ENCODE results near the gene PCDH15. TPM values are rescaled to one million over a fixed set of nuclear protein-coding genes. Genes with fewer than 3 reads are reported as not detected.

PCDH15 gene
- polyA plus RNA-seq (ENCODE audit: low read depth in 6 of 6), result not detected

DNA sequence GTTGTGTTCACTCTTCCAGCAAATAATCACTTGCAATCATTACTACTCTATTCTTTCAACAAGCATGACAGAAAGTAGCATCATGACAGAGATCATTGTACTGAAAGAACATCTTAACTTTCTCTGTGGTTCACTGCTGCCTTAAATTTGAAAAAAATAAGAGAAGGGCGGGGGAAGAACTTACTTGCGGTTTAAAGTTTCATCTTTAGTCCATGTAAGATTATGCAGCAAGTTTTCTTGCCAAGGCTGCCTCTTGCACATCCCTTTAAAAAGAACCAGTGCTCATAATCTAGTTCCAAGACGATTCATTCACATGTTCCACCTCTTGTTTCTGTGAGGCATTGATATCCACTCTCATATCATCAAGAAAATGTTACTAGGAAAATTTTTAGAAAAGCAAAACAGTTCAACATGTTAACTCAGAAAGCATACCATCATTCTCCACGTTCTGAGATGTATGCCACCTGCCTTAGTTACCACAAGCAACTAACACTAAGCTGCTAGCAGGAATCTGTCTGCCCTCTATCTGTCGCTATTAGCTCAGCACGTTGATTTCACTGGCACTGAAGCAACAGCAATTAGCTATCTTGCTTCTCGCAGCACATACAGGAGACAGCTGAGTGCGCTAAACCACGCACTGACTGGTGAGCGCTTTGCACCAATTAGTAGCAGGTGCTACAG, at the start of gene PCDH15:
Gene PCDH15, minus strand, starts transcription at position 491 of the 681 bp plus-strand sequence. CDS start 136,969 bp downstream, outside the sequence.
- H3K27ac Mint-ChIP-seq, result peak within 1 kb of the TSS in 1 of 6 donors; percentile 1
- H3K27me3 Mint-ChIP-seq, result no peaks in the 10 kb centered on the region
- peaks cover 0 to 4% (median 0%) of the 10 kb centered on the region in 7 donors for H3K9me3 Mint-ChIP-seq
- no peaks in the 10 kb centered on the region for H3K36me3 Mint-ChIP-seq
- H3K4me3 Mint-ChIP-seq, result no peak within 1 kb of the TSS
- H3K4me1 Mint-ChIP-seq, result no peaks in the 10 kb centered on the region
- DNase-seq (no peak), ATAC-seq (ENCODE audit: low read depth in 2 of 2) (no peak)

DNA sequence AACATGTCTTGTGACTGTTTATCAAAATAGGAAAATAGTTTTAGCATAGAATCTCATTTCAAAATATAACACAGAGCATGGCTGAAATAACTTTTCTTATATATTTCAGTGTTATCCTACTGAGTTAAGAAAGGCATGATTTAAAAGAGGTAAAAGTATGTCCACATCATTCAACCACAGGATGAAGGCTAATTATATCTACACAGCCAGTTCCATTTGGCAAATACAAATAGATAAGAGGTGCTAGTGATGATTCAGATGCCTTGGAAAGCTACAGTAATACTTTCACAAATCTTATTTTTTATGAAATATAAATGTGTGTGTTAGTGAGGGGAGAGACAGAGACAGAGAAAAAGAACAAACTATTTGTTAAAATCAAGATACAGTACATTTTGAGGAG, 42.9 kb upstream of the PCDH15 start:
- Mint-ChIP-seq H3K4me1 (no peaks in the 10 kb centered on the region), H3K36me3 (no peaks in the 10 kb centered on the region), H3K27me3 (no peaks in the 10 kb centered on the region), H3K27ac (no peak overlapping the region), H3K4me3 (no peak overlapping the region), H3K9me3 (peaks cover 0 to 8% (median 1%) of the 10 kb centered on the region in 7 donors)
- DNase-seq, result no peak
- no peak for ATAC-seq (ENCODE audit: low read depth in 2 of 2)

DNA sequence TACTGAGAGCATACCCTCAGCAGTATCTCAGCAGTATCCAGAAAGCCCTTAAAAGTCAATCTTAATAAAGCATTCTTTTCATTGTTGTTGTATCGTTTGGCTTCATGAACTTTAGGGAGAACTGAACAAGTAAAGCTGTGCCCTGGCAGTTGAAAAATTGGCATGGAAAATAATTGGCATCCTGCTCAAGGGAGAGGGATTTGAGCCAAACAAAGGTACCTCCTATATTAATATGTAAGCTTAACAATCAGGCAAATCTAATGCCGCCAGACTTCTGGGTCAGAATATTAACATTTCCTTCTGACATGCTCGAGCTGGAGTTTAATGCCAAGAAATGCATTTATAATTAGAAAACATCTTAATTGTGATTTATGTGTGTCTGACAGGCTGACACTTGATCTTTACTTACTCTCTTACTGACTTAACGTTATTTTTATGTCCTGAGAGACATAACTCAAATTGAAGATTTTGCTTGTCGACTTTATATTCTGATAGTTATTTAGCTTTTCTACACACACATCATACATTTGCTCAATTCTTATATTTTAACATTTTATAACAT, 42.1 kb upstream of the PCDH15 start:
- H3K4me1 Mint-ChIP-seq, result no peaks in the 10 kb centered on the region
- H3K9me3 Mint-ChIP-seq, result peaks cover 0 to 11% (median 3%) of the 10 kb centered on the region in 7 donors
- H3K27me3 Mint-ChIP-seq, result no peaks in the 10 kb centered on the region
- H3K36me3 Mint-ChIP-seq, result no peaks in the 10 kb centered on the region
- H3K27ac Mint-ChIP-seq, result no peak overlapping the region
- ATAC-seq (ENCODE audit: low read depth in 2 of 2) (no peak), DNase-seq (no peak)
- H3K4me3 Mint-ChIP-seq, result no peak overlapping the region

DNA sequence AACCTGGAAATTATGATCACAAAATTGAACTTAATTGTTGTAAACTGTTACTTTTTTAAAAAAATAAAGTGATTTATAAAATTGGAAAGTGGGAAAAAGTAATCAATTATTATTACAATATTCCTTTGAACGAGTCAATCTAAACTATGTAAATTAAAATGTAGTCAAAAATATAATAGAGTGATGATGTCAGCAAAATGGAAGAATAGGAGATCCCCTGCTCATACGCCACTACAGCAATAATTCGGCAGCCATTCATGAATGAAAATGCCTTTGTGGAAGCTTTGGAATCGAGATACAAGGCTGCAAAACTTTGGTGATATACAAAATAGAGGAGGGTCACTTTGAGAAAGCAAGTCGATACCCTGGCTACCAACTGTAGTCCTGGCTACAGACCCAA, 36.4 kb upstream of the PCDH15 start:
- Mint-ChIP-seq H3K27ac (no peak overlapping the region), H3K36me3 (no peaks in the 10 kb centered on the region), H3K4me3 (no peak overlapping the region), H3K27me3 (no peaks in the 10 kb centered on the region), H3K9me3 (peaks cover 0 to 11% (median 2%) of the 10 kb centered on the region in 7 donors), H3K4me1 (no peaks in the 10 kb centered on the region)
- DNase-seq, result no peak
- no peak for ATAC-seq (ENCODE audit: low read depth in 2 of 2)

DNA sequence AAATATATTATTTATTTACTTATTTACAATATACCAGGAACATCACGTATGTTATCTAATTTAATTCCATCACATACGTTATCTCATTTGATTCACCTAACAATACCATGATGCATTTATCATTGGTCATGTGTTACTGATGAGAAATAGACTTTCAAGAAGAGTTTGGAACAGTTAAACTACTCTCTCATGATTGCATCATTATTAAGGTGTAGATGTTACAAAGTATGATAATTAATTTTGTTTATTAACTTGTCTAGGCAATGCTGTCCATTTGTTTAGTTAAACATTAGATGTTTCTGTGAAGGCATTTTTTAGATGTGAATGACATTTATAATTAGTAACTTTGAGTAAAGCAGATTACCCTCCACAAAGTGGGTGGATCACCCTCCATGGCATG, 32.0 kb upstream of the PCDH15 start:
- Mint-ChIP-seq H3K27me3 (no peaks in the 10 kb centered on the region), H3K4me3 (no peak overlapping the region), H3K4me1 (no peaks in the 10 kb centered on the region), H3K27ac (no peak overlapping the region), H3K36me3 (no peaks in the 10 kb centered on the region), H3K9me3 (peaks cover 0 to 3% (median 0%) of the 10 kb centered on the region in 7 donors)
- DNase-seq (no peak), ATAC-seq (ENCODE audit: low read depth in 2 of 2) (no peak)

GRCh38 chr10:54826994-54827560, 26.0 kb upstream of the PCDH15 start:
- Mint-ChIP-seq H3K9me3 (peaks cover 0 to 6% (median 0%) of the 10 kb centered on the region in 7 donors), H3K27me3 (no peaks in the 10 kb centered on the region), H3K36me3 (no peaks in the 10 kb centered on the region), H3K4me1 (no peaks in the 10 kb centered on the region), H3K4me3 (no peak overlapping the region), H3K27ac (no peak overlapping the region)
- ATAC-seq (ENCODE audit: low read depth in 2 of 2), result no peak
- DNase-seq, result no peak

DNA sequence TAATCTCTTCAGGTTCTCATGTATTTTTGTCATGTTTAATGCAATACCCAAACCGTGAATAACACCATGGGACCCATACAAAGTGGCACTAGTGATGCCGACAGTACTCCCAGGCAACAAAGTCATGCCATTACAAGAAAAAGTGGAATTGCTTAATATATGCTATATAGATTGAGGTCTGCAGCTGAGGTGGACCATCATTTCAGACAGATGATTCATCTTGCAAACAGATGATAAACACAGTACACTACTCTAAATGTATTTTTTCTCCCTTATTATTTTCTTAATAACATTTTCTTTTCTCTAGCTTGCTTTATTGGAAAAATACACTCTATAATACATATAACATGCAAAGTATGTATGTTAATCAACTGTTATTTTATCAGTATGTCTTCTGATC, 14.6 kb upstream of the PCDH15 start:
- ATAC-seq (ENCODE audit: low read depth in 2 of 2), result no peak
- Mint-ChIP-seq H3K4me1 (no peaks in the 10 kb centered on the region), H3K9me3 (peaks cover 0 to 9% (median 4%) of the 10 kb centered on the region in 7 donors), H3K4me3 (no peak overlapping the region), H3K36me3 (no peaks in the 10 kb centered on the region), H3K27me3 (no peaks in the 10 kb centered on the region), H3K27ac (no peak overlapping the region)
- no peak for DNase-seq

DNA sequence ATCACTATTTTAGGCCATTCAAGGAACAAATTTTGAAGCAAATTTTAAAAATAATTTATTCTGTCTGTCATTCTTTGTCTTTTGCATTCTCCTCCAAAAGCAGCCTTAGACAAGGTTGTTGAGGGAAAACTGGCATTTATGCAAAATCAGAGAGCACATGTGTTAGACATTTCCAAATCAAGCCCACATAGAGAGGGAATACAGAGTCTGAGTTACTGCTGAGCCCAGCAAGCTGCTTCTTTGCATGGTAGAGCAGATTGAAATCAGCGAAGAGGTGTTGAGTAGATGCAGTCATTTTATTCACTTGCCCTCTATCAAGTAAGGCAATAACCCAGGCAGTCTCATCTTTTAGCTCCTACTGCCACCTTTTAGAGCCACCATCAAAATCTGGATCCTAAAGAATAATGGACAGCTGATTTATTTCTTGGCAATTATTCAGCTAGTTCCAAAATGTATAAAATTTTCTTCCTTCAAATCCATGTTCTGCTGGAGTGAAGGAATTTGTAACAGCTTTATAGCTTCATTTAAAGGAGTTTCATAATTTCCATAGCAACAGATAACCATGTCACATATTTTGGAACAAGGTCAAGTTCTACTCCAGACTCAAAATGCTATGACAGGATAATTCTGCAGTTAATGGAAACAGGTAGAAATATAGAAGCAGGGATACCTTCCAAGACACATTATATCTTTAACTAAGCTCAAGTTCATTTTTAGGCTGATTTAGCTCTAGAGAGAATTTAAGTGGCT, 7.3 kb upstream of the PCDH15 start:
- no peaks in the 10 kb centered on the region for H3K4me1 Mint-ChIP-seq
- H3K27ac Mint-ChIP-seq, result no peak overlapping the region
- H3K36me3 Mint-ChIP-seq, result no peaks in the 10 kb centered on the region
- no peak for DNase-seq
- no peaks in the 10 kb centered on the region for H3K27me3 Mint-ChIP-seq
- ATAC-seq (ENCODE audit: low read depth in 2 of 2), result no peak
- no peak overlapping the region for H3K4me3 Mint-ChIP-seq
- peaks cover 0 to 5% (median 2%) of the 10 kb centered on the region in 7 donors for H3K9me3 Mint-ChIP-seq

- DNase-seq (no peak), ATAC-seq (ENCODE audit: low read depth in 2 of 2) (no peak)
- H3K27me3 Mint-ChIP-seq, result no peaks in the 10 kb centered on the region
- H3K27ac Mint-ChIP-seq, result no peak overlapping the region
- no peaks in the 10 kb centered on the region for H3K36me3 Mint-ChIP-seq
- no peak overlapping the region for H3K4me3 Mint-ChIP-seq
- H3K9me3 Mint-ChIP-seq, result peaks cover 0 to 4% (median 0%) of the 10 kb centered on the region in 7 donors
- H3K4me1 Mint-ChIP-seq, result no peaks in the 10 kb centered on the region
Observed at GRCh38 chr10:54799506-54799905, 1.5 kb downstream of the PCDH15 start.

GRCh38 chr10:54797636-54798321, 3.3 kb downstream of the PCDH15 start:
- ATAC-seq (ENCODE audit: low read depth in 2 of 2) (no peak), DNase-seq (no peak)
- no peaks in the 10 kb centered on the region for H3K27me3 Mint-ChIP-seq
- no peak overlapping the region for H3K27ac Mint-ChIP-seq
- no peaks in the 10 kb centered on the region for H3K4me1 Mint-ChIP-seq
- H3K4me3 Mint-ChIP-seq, result no peak overlapping the region
- H3K36me3 Mint-ChIP-seq, result no peaks in the 10 kb centered on the region
- H3K9me3 Mint-ChIP-seq, result peaks cover 0 to 4% (median 0%) of the 10 kb centered on the region in 7 donors

DNA sequence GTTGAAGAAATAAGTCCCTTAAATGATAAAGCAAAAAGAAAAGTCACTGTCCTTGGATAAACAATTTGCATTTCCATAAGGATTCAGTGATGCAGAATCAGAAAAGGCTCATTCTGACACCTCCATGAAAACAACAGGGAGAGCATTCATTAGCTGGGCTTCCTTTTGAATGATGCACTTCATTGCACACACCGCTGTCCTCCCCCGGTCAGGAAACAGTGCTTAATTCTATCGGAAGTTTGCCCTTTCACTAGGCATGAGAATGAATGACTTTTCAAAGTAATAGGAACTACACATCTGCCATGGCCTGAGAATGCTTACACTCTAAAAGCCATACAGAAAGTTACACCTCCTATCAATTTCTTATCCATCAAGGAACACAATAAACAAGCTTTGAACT, 4.2 kb downstream of the PCDH15 start:
- ATAC-seq (ENCODE audit: low read depth in 2 of 2) (no peak), DNase-seq (no peak)
- Mint-ChIP-seq H3K9me3 (peaks cover 0 to 3% (median 0%) of the 10 kb centered on the region in 7 donors), H3K36me3 (no peaks in the 10 kb centered on the region), H3K27ac (no peak overlapping the region), H3K4me1 (no peaks in the 10 kb centered on the region), H3K4me3 (no peak overlapping the region), H3K27me3 (no peaks in the 10 kb centered on the region)

- DNase-seq, result no peak
- H3K36me3 Mint-ChIP-seq, result no peaks in the 10 kb centered on the region
- H3K27me3 Mint-ChIP-seq, result no peaks in the 10 kb centered on the region
- no peak for ATAC-seq (ENCODE audit: low read depth in 2 of 2)
- peaks cover 0 to 4% (median 3%) of the 10 kb centered on the region in 7 donors for H3K9me3 Mint-ChIP-seq
- H3K4me3 Mint-ChIP-seq, result no peak overlapping the region
- no peak overlapping the region for H3K27ac Mint-ChIP-seq
- H3K4me1 Mint-ChIP-seq, result no peaks in the 10 kb centered on the region
Observed at GRCh38 chr10:54776622-54777021, 24.4 kb downstream of the PCDH15 start.

DNA sequence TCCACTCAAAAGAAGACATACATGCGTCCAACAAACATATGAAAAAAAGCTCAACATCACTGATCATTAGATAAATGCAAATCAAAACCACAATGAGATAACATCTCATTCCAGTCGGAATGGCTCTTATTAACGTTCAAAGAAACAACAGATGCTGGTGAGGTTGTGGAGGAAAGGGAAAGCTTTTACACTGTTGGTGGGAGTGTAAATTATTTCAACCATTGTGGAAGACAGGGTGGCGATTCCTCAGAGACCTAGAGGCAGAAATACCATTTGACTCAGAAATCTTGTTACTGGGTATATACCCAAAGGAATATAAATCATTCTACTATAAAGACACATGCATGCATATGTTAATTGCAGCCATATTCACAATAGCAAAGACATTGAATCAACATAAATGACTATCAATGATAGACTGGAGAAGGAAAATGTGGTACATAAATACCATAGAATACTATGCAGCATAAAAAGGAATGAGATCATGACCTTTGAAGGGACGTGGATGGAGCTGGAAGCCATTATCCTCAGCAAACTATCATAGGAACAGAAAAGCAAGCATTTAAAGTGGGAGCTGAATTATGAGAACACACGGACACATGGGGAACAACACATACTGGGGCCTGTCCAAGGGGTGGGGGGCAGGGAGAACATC, 28.4 kb downstream of the PCDH15 start:
- DNase-seq (no peak), ATAC-seq (ENCODE audit: low read depth in 2 of 2) (no peak)
- H3K4me3 Mint-ChIP-seq, result no peak overlapping the region
- no peaks in the 10 kb centered on the region for H3K36me3 Mint-ChIP-seq
- H3K27ac Mint-ChIP-seq, result no peak overlapping the region
- no peaks in the 10 kb centered on the region for H3K4me1 Mint-ChIP-seq
- H3K27me3 Mint-ChIP-seq, result no peaks in the 10 kb centered on the region
- H3K9me3 Mint-ChIP-seq, result peaks cover 0 to 4% (median 0%) of the 10 kb centered on the region in 7 donors
